Umbilical cord (tissue), 2 donors: ENCODE data around the gene IZUMO4. TPM values are rescaled to one million over a fixed set of nuclear protein-coding genes. Genes with fewer than 3 reads are reported as not detected.

Source experiments
- DNase-seq: peaks from one replicate; pipeline ENCODE4 v3.0.0-alpha.2; 2015; ENCODE audit warnings: low spot score
- total RNA-seq: library from RNA; depleted of rRNA; stranded (reverse); fragments of >200 nt; gene quantifications from one replicate; pipeline ENCODE4 v1.2.3, GENCODE V29; 2014; ENCODE audit warnings: low replicate concordance; ENCODE audit not compliant: insufficient read depth

Gene IZUMO4
- total RNA-seq, 1 donor from 2014 or later = 1.2 TPM

DNA sequence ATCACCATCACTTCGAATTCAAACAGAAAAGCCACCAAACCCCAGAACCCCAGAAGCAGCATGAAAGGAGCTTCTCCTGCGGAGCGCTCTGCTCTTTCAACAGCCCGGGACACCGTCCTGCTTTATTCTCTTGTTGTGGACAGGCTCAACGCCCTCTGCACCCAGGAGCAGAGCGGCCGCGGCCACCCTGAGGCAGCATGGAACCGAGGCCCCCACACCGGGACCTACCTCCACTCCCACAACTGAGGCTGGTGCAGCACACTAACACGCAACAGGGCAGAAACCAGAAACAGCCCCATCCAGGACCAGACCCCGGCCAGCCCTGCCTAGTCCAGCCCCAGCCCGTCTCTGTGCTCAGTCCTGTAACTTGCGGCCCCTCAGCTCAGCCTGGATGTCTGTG lies 47.5 kb downstream of the IZUMO4 start:
- DNase-seq = no peak

DNA sequence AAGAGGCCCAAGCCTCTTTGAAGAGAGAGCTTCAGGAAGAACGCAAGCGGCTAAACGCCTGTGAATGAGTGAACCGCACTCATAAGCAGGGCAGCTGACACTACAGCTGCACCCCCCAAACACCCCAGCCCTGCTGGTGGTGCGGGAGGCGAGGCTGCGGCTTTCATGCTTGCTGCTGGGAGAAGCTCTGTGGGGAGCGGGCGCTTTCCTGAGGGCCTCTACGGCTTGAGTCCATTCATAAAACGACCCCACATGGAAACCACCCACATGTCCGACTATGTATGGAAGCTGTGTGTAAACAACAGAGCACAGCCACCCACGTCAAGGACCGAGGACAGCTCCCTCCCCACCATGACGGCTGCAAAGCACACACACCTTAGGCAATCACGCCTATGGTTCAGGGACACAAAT lies 49.1 kb downstream of the IZUMO4 start:
- no peak for DNase-seq

DNA sequence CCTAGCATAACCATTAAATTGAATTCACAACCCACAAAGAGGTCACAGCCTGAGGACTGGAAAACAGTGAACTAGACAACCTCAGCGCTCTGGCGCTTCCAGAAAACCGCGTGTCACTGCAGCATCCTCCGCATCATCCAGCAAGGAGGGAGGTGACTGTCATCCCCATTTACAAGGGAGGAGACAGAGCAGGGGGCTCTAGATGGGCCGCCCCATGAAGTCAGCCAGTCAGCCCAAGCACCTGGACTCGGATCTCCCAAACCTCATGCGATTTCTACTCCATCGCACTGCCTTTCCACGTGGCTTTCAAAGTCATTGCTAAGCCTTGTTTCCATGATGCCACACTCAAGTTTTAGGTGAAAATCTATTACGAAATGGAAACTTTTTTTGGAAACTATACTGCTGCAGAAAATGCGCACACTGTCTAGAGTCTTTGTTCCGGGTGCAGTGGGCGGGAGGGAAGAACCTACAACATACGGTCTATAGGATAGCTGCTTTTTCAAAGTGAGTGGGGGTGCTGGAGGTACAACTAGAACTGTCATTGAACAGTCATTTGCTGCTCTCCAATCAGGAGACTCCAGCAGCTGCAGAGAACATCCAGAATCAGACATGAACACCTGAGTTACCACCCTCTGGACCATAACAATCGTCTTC lies 51.9 kb downstream of the IZUMO4 start:
- no peak for DNase-seq

Other genes with a start within 250 kb of the IZUMO4 start
- gene REXO1, start 248.4 kb upstream of the IZUMO4 start, total RNA-seq = 3.1 TPM
- gene KLF16, start 233.3 kb upstream of the IZUMO4 start, total RNA-seq = 0.96 TPM
- gene ABHD17A, start 211.4 kb upstream of the IZUMO4 start, total RNA-seq = 86.4 TPM
- 7.5 TPM for gene ADAT3, start 191.5 kb upstream of the IZUMO4 start, total RNA-seq
- gene SCAMP4, start 191.5 kb upstream of the IZUMO4 start, total RNA-seq = 16.4 TPM
- 51.0 TPM for gene CSNK1G2, start 155.7 kb upstream of the IZUMO4 start, total RNA-seq
- gene BTBD2, start 81.2 kb upstream of the IZUMO4 start, total RNA-seq = 31.8 TPM
- gene MKNK2, start 45.7 kb upstream of the IZUMO4 start, total RNA-seq = 17.8 TPM
- 7.7 TPM for gene MOB3A, start 589 bp upstream of the IZUMO4 start, total RNA-seq
- gene AP3D1, start 54.7 kb downstream of the IZUMO4 start, total RNA-seq = 46.0 TPM
- gene DOT1L, start 67.0 kb downstream of the IZUMO4 start, total RNA-seq = 6.0 TPM
- gene PLEKHJ1, start 139.4 kb downstream of the IZUMO4 start, total RNA-seq = 29.4 TPM
- gene SF3A2, start 139.9 kb downstream of the IZUMO4 start, total RNA-seq = 39.7 TPM
- 3.1 TPM for gene AMH, start 152.4 kb downstream of the IZUMO4 start, total RNA-seq
- not detected for gene JSRP1, start 159.5 kb downstream of the IZUMO4 start, total RNA-seq
- 0.24 TPM for gene PEAK3, start 185.3 kb downstream of the IZUMO4 start, total RNA-seq
- gene LINGO3, start 211.2 kb downstream of the IZUMO4 start, total RNA-seq = not detected
- 76.6 TPM for gene LSM7, start 231.7 kb downstream of the IZUMO4 start, total RNA-seq
- 20.5 TPM for gene SPPL2B, start 231.8 kb downstream of the IZUMO4 start, total RNA-seq